Upper lobe of left lung (tissue), 6 donors: Measurements from ENCODE around the gene TBC1D9. TPM values are rescaled to one million over a fixed set of nuclear protein-coding genes. Genes with fewer than 3 reads are reported as not detected.

Experiments used
- ATAC-seq, 2 donors: fragments of 200-7000 bp; cut with Tn5 transposase; one replicate each; pipeline ENCODE4 v1.9.1; 2022; ENCODE audit warnings: mild to moderate bottlenecking in 2 of 2, moderate library complexity in 2 of 2; ENCODE audit not compliant: low FRiP score in 2 of 2
- DNase-seq, 2 donors: peaks; one replicate each; pipeline ENCODE4 v3.0.0-alpha.2; 2019 to 2020
- H3K27ac ChIP-seq, 4 donors: fragments of 200-600 bp; sonication (generic); one replicate each; pipeline ENCODE4 v1.5.1; 2016 to 2019
- H3K27me3 ChIP-seq, 4 donors: fragments of 200-600 bp; sonication (generic); one replicate each; pipeline ENCODE4 v1.5.1; 2017 to 2019
- H3K36me3 ChIP-seq, 4 donors: fragments of 200-600 bp; sonication (generic); one replicate each; pipeline ENCODE4 v1.5.1; 2016 to 2019
- H3K4me1 ChIP-seq, 4 donors: fragments of 200-600 bp; sonication (generic); one replicate each; pipeline ENCODE4 v1.5.1; 2018 to 2019
- H3K4me3 ChIP-seq, 4 donors: fragments of 200-600 bp; sonication (generic); one replicate each; pipeline ENCODE4 v1.5.1; 2017 to 2019; ENCODE audit warnings: mild to moderate bottlenecking in 2 of 4, moderate library complexity in 1 of 4
- H3K9me3 ChIP-seq, 4 donors: fragments of 200-600 bp; sonication (generic); one replicate each; pipeline ENCODE4 v1.5.1; 2018 to 2019
- EP300 ChIP-seq, 4 donors: sonication (generic); formaldehyde crosslinking; IDR thresholded peaks; one replicate each; pipeline ENCODE4 v1.5.1; 2017; ENCODE audit warnings: antibody characterized with exemption in 4 of 4, control low read depth in 2 of 4
- POLR2A ChIP-seq, 4 donors: fragments of 450-650 bp; IDR thresholded peaks; one replicate each; pipeline ENCODE4 v1.5.1; 2016 to 2017; ENCODE audit warnings: antibody characterized with exemption in 4 of 4, mild to moderate bottlenecking in 2 of 4
- POLR2AphosphoS5 ChIP-seq, 2 donors: sonication (generic); formaldehyde crosslinking; IDR thresholded peaks; one replicate each; pipeline ENCODE4 v1.5.1; 2017; ENCODE audit warnings: antibody characterized with exemption in 2 of 2
- WGBS, 2 donors: methylation state at CpG; one replicate each; pipeline ENCODE4 v1.1.5; 2017 to 2018; 5-methylcytosine and 5-hydroxymethylcytosine counted together
- total RNA-seq, 6 donors: library from RNA; depleted of rRNA in 4 of 6; stranded (reverse); fragments of >200 nt in 4 of 6; gene quantifications; one replicate each; pipeline versions ENCODE4 v1.1.0 to v1.2.1, GENCODE V29; 2016 to 2021
- TF ChIP-seq, protein P1 (sequence below), 6 experiments: fragments of 450-650 bp in 4 of 6; fragments of 200-600 bp in 2 of 6; sonication (generic) in 2 of 6; IDR thresholded peaks; one replicate each; pipeline ENCODE4 v1.5.1; 2016 to 2019; ENCODE audit warnings: antibody characterized with exemption in 6 of 6
- donor health status: DM: no; HTN: no; CAD: no; lungs with moderate emphysema.
- donor health status: DM: no; HTN: yes; CAD: no; lungs with severe emphysema.

TBC1D9 gene
- total RNA-seq, 6 donors from 2014 or later: 33.7 to 41.9 (median 38.1) TPM

DNA sequence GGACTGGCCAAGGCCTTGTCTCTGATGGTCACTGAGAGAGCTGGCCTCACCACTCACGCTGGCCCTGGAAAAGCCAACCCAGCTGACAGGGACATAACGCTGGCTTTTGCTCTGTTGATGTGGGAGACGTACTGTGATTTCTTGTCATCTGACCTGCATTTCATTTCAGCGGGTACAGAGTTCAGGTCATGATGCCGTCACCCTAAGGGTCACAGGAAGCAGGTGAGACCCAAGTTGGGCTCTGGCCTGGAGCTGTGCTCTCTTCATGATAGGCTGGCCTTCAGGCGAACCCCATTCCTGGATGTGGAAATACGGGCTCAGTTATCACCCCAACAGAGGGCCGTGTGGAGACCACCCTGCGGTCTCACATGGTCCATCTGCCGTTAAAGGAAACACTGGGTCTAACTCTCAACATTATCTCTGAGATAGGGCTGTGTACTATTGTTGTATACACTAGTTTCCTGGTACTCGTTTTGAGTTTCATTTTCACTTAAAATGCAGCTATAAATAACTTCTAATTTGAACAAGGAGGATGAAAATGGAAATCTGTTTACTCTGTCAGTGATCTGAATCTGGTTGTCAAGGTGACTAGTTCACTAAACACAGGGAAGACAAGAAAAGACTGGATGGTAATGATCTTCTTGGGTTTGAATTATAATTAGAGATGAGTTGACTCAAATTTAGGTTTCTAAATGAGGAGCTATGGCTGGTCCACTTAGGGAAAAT is 89.1 kb downstream of the TBC1D9 start:
- no peak overlapping the region for H3K4me3 ChIP-seq
- TF ChIP-seq POLR2A (IDR thresholded peaks at IDR 0.05): no peak
- TF ChIP-seq EP300 (IDR thresholded peaks at IDR 0.05): peak in 1 of 4 donors; percentile 8
- TF ChIP-seq POLR2AphosphoS5 (IDR thresholded peaks at IDR 0.05): peak in 1 of 2 donors; percentile 20
- TF ChIP-seq, protein P1, sequence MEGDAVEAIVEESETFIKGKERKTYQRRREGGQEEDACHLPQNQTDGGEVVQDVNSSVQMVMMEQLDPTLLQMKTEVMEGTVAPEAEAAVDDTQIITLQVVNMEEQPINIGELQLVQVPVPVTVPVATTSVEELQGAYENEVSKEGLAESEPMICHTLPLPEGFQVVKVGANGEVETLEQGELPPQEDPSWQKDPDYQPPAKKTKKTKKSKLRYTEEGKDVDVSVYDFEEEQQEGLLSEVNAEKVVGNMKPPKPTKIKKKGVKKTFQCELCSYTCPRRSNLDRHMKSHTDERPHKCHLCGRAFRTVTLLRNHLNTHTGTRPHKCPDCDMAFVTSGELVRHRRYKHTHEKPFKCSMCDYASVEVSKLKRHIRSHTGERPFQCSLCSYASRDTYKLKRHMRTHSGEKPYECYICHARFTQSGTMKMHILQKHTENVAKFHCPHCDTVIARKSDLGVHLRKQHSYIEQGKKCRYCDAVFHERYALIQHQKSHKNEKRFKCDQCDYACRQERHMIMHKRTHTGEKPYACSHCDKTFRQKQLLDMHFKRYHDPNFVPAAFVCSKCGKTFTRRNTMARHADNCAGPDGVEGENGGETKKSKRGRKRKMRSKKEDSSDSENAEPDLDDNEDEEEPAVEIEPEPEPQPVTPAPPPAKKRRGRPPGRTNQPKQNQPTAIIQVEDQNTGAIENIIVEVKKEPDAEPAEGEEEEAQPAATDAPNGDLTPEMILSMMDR (IDR thresholded peaks at IDR 0.05): no peak
- 64 to 73% methylated on average over 11 of the region's 11 CpGs for WGBS, 2 donors
- H3K9me3 ChIP-seq: no peaks in the 10 kb centered on the region
- peaks cover 0 to 4% (median 0%) of the 10 kb centered on the region in 4 donors for H3K4me1 ChIP-seq
- H3K36me3 ChIP-seq: peaks cover 0 to 52% (median 12%) of the 10 kb centered on the region in 4 donors
- H3K27ac ChIP-seq: peak overlapping the region; percentile 26 to 76 (median 62)
- DNase-seq (no peak), ATAC-seq (no peak)
- H3K27me3 ChIP-seq: no peaks in the 10 kb centered on the region

- H3K27me3 ChIP-seq: no peaks in the 10 kb centered on the region
- H3K36me3 ChIP-seq: peaks cover 0 to 73% (median 26%) of the 10 kb centered on the region in 4 donors
- peaks cover 0 to 4% (median 0%) of the 10 kb centered on the region in 4 donors for H3K4me1 ChIP-seq
- 53 to 68% methylated on average over 3 of the region's 3 CpGs for WGBS, 2 donors
- no peak overlapping the region for H3K4me3 ChIP-seq
- TF ChIP-seq POLR2AphosphoS5 (IDR thresholded peaks at IDR 0.05): no peak
- no peak for TF ChIP-seq POLR2A (IDR thresholded peaks at IDR 0.05)
- no peak for TF ChIP-seq EP300 (IDR thresholded peaks at IDR 0.05)
- no peaks in the 10 kb centered on the region for H3K9me3 ChIP-seq
- no peak overlapping the region for H3K27ac ChIP-seq
- no peak for ATAC-seq
- no peak for DNase-seq
Measured at GRCh38 chr4:140662082-140662869, 93.9 kb downstream of the TBC1D9 start.

DNA sequence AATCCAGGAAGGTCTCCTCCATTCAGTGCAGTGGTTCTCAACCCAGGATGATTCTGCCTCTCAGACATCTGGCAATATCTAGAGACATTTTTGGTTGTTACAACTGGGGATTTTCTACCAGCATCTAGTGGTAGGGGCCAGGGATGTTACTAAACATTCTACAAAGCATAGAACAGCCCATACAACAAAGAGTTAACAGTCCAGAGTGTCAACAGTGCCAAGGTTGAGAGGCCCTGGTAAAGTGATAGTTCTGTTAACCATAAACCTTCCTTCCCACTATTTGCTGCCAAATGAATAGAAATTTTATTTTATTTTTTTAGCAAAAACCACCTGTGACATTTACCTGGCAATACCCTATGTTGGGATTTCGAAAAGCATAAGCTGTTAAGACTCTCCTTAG is 94.6 kb downstream of the TBC1D9 start:
- Histone ChIP-seq H3K27ac (no peak overlapping the region), H3K9me3 (no peaks in the 10 kb centered on the region), H3K27me3 (no peaks in the 10 kb centered on the region), H3K4me1 (no peaks in the 10 kb centered on the region), H3K4me3 (no peak overlapping the region), H3K36me3 (peaks cover 0 to 75% (median 32%) of the 10 kb centered on the region in 4 donors)
- ATAC-seq (no peak), DNase-seq (no peak)
- WGBS, 2 donors: 85 to 86% methylated on average over 1 of the region's 1 CpG
- TF ChIP-seq POLR2A (IDR thresholded peaks at IDR 0.05): no peak
- TF ChIP-seq, protein P1 (IDR thresholded peaks at IDR 0.05): no peak
- TF ChIP-seq POLR2AphosphoS5 (IDR thresholded peaks at IDR 0.05): no peak
- no peak for TF ChIP-seq EP300 (IDR thresholded peaks at IDR 0.05)

- ATAC-seq (no peak), DNase-seq (no peak)
- Histone ChIP-seq H3K27me3 (no peaks in the 10 kb centered on the region), H3K4me3 (no peak overlapping the region), H3K27ac (no peak overlapping the region), H3K9me3 (no peaks in the 10 kb centered on the region), H3K36me3 (peaks cover 0 to 81% (median 37%) of the 10 kb centered on the region in 4 donors), H3K4me1 (no peaks in the 10 kb centered on the region)
- 94 to 97% methylated on average over 6 of the region's 6 CpGs for WGBS, 2 donors
- TF ChIP-seq, protein P1 (IDR thresholded peaks at IDR 0.05): no peak
- TF ChIP-seq EP300 (IDR thresholded peaks at IDR 0.05): no peak
- TF ChIP-seq POLR2AphosphoS5 (IDR thresholded peaks at IDR 0.05): no peak
- TF ChIP-seq POLR2A (IDR thresholded peaks at IDR 0.05): no peak
Measured at GRCh38 chr4:140659943-140660700, 96.1 kb downstream of the TBC1D9 start.

- Histone ChIP-seq H3K36me3 (peaks cover 0 to 68% (median 30%) of the 10 kb centered on the region in 4 donors), H3K4me3 (no peak overlapping the region), H3K9me3 (no peaks in the 10 kb centered on the region), H3K27me3 (no peaks in the 10 kb centered on the region), H3K27ac (no peak overlapping the region), H3K4me1 (no peaks in the 10 kb centered on the region)
- DNase-seq (no peak), ATAC-seq (no peak)
- TF ChIP-seq, protein P1 (IDR thresholded peaks at IDR 0.05): no peak
- WGBS, 2 donors: 91 to 93% methylated on average over 1 of the region's 1 CpG
Measured at GRCh38 chr4:140654495-140654814, 101.7 kb downstream of the TBC1D9 start.
